GM19328 (cell line): ENCODE measurements around the gene SNPH.
"Not testable (repeated sequence)": the region's sequence is repeated elsewhere in the genome, so short reads cannot be mapped to it uniquely, and the experiment has no call there.

Experiments
- ATAC-seq: cut with Tn5 transposase; IDR thresholded peaks from one replicate; pipeline ENCODE4 v1.9.1; 2021; ENCODE audit warnings: mild to moderate bottlenecking, moderate library complexity; ENCODE audit not compliant: unreplicated experiment

Gene SNPH

GRCh38 chr20:1336699-1337367 lies 70.7 kb downstream of the SNPH start:
- no peak for ATAC-seq

- ATAC-seq, result no peak
Observed at GRCh38 chr20:1337441-1337840, 71.3 kb downstream of the SNPH start.

GRCh38 chr20:1338096-1338495 lies 72.0 kb downstream of the SNPH start:
- no peak for ATAC-seq

DNA sequence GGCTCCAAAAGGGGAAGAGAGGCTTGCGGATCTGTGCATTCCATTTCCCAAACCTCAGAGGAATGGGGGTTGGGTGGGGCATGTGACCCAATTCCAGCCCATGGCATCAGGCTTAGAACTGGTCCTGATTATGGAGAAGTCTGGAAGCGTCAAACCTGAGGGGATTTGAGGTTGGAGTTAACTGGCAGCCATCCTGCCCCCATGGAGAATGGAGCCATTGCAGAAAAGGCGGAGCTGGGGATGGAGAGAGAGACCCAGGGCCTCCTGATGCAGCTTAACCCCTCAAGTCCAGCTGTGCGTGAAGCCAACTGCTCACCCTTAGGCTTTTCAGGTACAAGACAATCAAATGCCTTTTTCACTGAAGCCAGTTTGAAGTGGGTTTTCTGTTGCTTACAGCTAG lies 72.7 kb downstream of the SNPH start:
- ATAC-seq, result no peak

GRCh38 chr20:1341561-1342265 lies 75.6 kb downstream of the SNPH start:
- no peak for ATAC-seq

GRCh38 chr20:1343446-1344124 lies 77.5 kb downstream of the SNPH start:
- ATAC-seq, result not testable (repeated sequence)

DNA sequence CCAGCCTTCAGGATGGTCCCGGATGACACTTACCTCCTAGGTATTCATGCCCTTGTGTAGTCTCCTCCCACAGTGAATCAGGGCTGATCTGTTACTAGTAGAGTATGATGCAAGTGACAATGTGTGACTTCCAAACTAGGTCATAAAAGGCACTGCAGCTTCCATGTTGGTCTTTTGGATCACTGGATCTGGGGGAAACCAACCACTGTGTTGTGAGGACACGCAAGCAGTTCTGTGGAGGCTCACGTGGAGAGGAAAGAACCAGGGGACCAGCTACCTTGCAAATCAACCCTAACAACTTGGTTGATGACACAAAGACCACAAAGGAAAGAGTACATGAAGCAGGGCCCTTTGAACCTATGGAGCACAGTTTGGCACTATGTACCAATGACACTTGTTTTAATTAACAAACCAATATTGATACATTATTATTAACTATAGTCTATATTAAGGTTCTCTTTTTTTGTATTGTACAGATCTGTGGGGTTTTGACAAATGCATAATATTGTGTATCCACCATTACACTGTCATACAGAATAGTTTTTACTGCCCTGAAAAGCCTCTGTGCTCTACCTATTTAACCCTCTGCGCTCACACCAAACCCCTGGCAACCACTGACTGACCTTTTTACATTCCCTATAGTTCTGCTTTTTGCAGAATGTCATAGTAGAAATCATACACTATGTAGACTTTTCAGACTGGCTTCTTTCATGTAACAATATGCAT lies 79.1 kb downstream of the SNPH start:
- no peak for ATAC-seq

- ATAC-seq, result no peak
Observed at GRCh38 chr20:1345756-1346093, 79.6 kb downstream of the SNPH start.

GRCh38 chr20:1346315-1346969 lies 80.3 kb downstream of the SNPH start:
- ATAC-seq, result no peak

- no peak for ATAC-seq
Observed at GRCh38 chr20:1353956-1354355, 87.9 kb downstream of the SNPH start.

DNA sequence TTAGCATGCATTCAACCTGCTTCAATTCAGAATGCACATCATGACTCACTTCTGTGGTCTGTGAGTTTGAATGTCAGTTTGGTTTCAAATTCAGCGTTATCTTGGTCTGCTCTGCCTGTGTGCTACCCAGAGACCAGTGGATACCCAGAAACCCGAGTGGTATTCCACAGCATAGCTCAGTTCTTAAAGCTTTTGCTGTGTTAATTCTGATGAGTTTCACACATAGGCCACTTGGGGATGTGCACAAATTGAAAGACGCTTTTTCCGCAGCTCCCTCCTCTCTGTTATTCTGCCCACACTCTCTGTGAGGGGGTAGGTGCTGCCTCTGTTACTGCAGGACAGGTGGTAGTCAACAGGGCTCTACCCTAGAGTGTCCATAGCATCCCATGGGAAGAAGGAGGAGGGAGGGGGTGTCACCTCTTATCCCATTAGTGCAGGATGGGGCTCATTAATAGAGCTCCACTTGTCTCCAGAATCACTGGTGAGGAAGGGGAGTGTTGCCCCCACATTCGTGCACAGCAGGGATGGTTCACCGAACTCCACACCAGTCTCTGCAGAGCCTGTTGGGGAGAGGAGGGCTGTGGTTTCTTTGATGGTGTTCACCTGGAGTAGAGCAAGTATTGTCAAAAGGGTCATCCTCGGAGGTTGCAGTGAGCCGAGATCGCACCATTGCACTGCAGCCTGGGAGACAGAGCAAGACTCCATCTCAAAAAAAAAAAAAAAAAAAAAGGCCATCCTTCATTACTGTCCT lies 92.0 kb downstream of the SNPH start:
- no peak for ATAC-seq
